H9 (cell line): ENCODE results near the gene MVP. TPM values are rescaled to one million over a fixed set of nuclear protein-coding genes. Genes with fewer than 3 reads are reported as not detected.

Source experiments
- DNase-seq: peaks from one replicate; pipeline ENCODE4 v3.0.0-alpha.2; 2017
- H2AFZ ChIP-seq: one replicate; pipeline ENCODE4 v1.6.1; 2013; ENCODE audit warnings: mild to moderate bottlenecking, low read length, control low read depth, moderate library complexity
- H2AK5ac ChIP-seq: 2 replicates; pipeline ENCODE4 v1.6.1; 2013; ENCODE audit warnings: low read length, control low read depth, mixed read lengths; ENCODE audit not compliant: insufficient read length
- H2BK120ac ChIP-seq: one replicate; pipeline ENCODE4 v1.6.1; 2013; ENCODE audit warnings: low read depth, mild to moderate bottlenecking, low read length, control low read depth, inconsistent platforms; ENCODE audit not compliant: poor library complexity, severe bottlenecking
- H2BK12ac ChIP-seq: 2 replicates; pipeline ENCODE4 v1.6.1; 2013; ENCODE audit warnings: low read length, control low read depth, mixed read lengths, low read depth; ENCODE audit not compliant: insufficient read length
- H2BK15ac ChIP-seq: 2 replicates; pipeline ENCODE4 v1.6.1; 2013; ENCODE audit warnings: low read depth, low read length, control low read depth
- H2BK20ac ChIP-seq: one replicate; pipeline ENCODE4 v1.6.1; 2013; ENCODE audit warnings: low read depth, mild to moderate bottlenecking, low read length, control low read depth, inconsistent platforms; ENCODE audit not compliant: poor library complexity, severe bottlenecking
- H2BK5ac ChIP-seq: 2 replicates; pipeline ENCODE4 v1.6.1; 2013; ENCODE audit warnings: low read length, control low read depth, mixed read lengths; ENCODE audit not compliant: insufficient read length
- H3K14ac ChIP-seq: 2 replicates; pipeline ENCODE4 v1.6.1; 2013; ENCODE audit warnings: low read length, control low read depth; ENCODE audit not compliant: insufficient read depth
- H3K18ac ChIP-seq: 2 replicates; pipeline ENCODE4 v1.6.1; 2013; ENCODE audit warnings: low read depth, mild to moderate bottlenecking, mixed read lengths, low read length, control low read depth; ENCODE audit not compliant: insufficient read length
- H3K23ac ChIP-seq: 2 replicates; pipeline ENCODE4 v1.6.1; 2013; ENCODE audit warnings: low read length, control low read depth, mixed read lengths, low read depth; ENCODE audit not compliant: insufficient read length
- H3K23me2 ChIP-seq: 2 replicates; pipeline ENCODE4 v1.6.1; 2013; ENCODE audit warnings: low read depth, mild to moderate bottlenecking, mixed read lengths, low read length, control low read depth; ENCODE audit not compliant: insufficient read length, poor library complexity, severe bottlenecking
- H3K27ac ChIP-seq: 2 replicates; pipeline ENCODE4 v1.5.1; 2013; ENCODE audit warnings: low read length, control low read depth, mixed read lengths, low read depth; ENCODE audit not compliant: insufficient read length
- H3K27me3 ChIP-seq: 2 replicates; pipeline ENCODE4 v1.6.1; 2013; ENCODE audit warnings: low read length, control low read depth, inconsistent platforms; ENCODE audit not compliant: insufficient read depth
- H3K4ac ChIP-seq: 2 replicates; pipeline ENCODE4 v1.6.1; 2013; ENCODE audit warnings: low read depth, mild to moderate bottlenecking, control low read depth, inconsistent platforms, low read length, moderate library complexity
- H3K4me1 ChIP-seq: 2 replicates; pipeline ENCODE4 v1.6.1; 2013; ENCODE audit warnings: low read length, control low read depth, inconsistent platforms; ENCODE audit not compliant: insufficient read depth
- H3K4me2 ChIP-seq: 2 replicates; pipeline ENCODE4 v1.6.1; 2013; ENCODE audit warnings: low read length, control low read depth, mixed read lengths; ENCODE audit not compliant: insufficient read length, insufficient read depth
- H3K56ac ChIP-seq: 2 replicates; pipeline ENCODE4 v1.6.1; 2013; ENCODE audit warnings: low read depth, mild to moderate bottlenecking, mixed read lengths, low read length, control low read depth; ENCODE audit not compliant: insufficient read length
- H3K79me1 ChIP-seq: 2 replicates; pipeline ENCODE4 v1.6.1; 2013; ENCODE audit warnings: low read depth, mild to moderate bottlenecking, moderate library complexity, low read length, control low read depth, inconsistent platforms; ENCODE audit not compliant: insufficient read depth, poor library complexity, severe bottlenecking
- H3K79me2 ChIP-seq: 2 replicates; pipeline ENCODE4 v1.6.1; 2013; ENCODE audit warnings: low read length, control low read depth, inconsistent platforms; ENCODE audit not compliant: insufficient read depth
- H3K9ac ChIP-seq: 2 replicates; pipeline ENCODE4 v1.6.1; 2013; ENCODE audit warnings: low read length, control low read depth, mixed read lengths; ENCODE audit not compliant: insufficient read length; ENCODE audit errors: extremely low read depth
- H3K9me3 ChIP-seq: one replicate; pipeline ENCODE4 v1.6.1; 2013; ENCODE audit warnings: low read depth, low read length, inconsistent platforms; ENCODE audit not compliant: control insufficient read depth
- H3T11ph ChIP-seq: one replicate; pipeline ENCODE4 v1.6.1; 2013; ENCODE audit warnings: mild to moderate bottlenecking, low read length, control low read depth, inconsistent platforms
- H4K20me1 ChIP-seq: one replicate; pipeline ENCODE4 v1.6.1; 2013; ENCODE audit not compliant: control insufficient read depth, insufficient read length, insufficient read depth
- H4K5ac ChIP-seq: 2 replicates; pipeline ENCODE4 v1.6.1; 2013; ENCODE audit warnings: low read depth, mild to moderate bottlenecking, mixed read lengths, low read length, control low read depth; ENCODE audit not compliant: insufficient read length
- H4K8ac ChIP-seq: replicated peaks from 2 replicates; pipeline ENCODE4 v1.6.1; 2013; ENCODE audit warnings: low read length, control low read depth, mixed read lengths, low read depth; ENCODE audit not compliant: insufficient read length
- H4K91ac ChIP-seq: 2 replicates; pipeline ENCODE4 v1.6.1; 2013; ENCODE audit warnings: low read depth, mild to moderate bottlenecking, moderate library complexity, mixed read lengths, low read length, control low read depth; ENCODE audit not compliant: insufficient read length
- H3K27ac Mint-ChIP-seq, 3 experiments: 2 replicates in 2 of 3; 3 replicates in 1 of 3; pipeline ENCODE4 v1.8.0; 2020 to 2021; ENCODE audit warnings: mixed read lengths in 3 of 3, mild to moderate bottlenecking in 1 of 3, moderate library complexity in 1 of 3
- H3K27me3 Mint-ChIP-seq: 2 replicates; pipeline ENCODE4 v1.8.0; 2021; ENCODE audit warnings: low read depth, mild to moderate bottlenecking, moderate library complexity, mixed read lengths
- H3K36me3 Mint-ChIP-seq, 3 experiments: 2 replicates in 2 of 3; 3 replicates in 1 of 3; pipeline ENCODE4 v1.8.0; 2020 to 2021; ENCODE audit warnings: low read depth in 3 of 3, mixed read lengths in 3 of 3; ENCODE audit not compliant: insufficient read depth in 1 of 3
- H3K4me1 Mint-ChIP-seq, 2 experiments: 2 replicates each; pipeline ENCODE4 v1.8.0; 2020; ENCODE audit warnings: mixed read lengths in 2 of 2
- H3K4me3 Mint-ChIP-seq, 2 experiments: 2 replicates in 1 of 2; 3 replicates in 1 of 2; pipeline ENCODE4 v1.8.0; 2020 to 2021; ENCODE audit warnings: mild to moderate bottlenecking in 2 of 2, mixed read lengths in 2 of 2, moderate library complexity in 1 of 2
- H3K9me3 Mint-ChIP-seq, 2 experiments: 2 replicates in 1 of 2; 3 replicates in 1 of 2; pipeline ENCODE4 v1.8.0; 2020; ENCODE audit warnings: mild to moderate bottlenecking in 2 of 2, mixed read lengths in 2 of 2, moderate library complexity in 1 of 2
- WGBS: extraction: QIAGEN DNeasy Blood & Tissue Kit; methylation state at CpG from one replicate; pipeline ENCODE4 v1.1.7; 2013; ENCODE audit warnings: missing lambda C conversion rate, low lambda C conversion rate, mixed read lengths; ENCODE audit not compliant: insufficient read length; ENCODE audit errors: extremely low coverage; 5-methylcytosine and 5-hydroxymethylcytosine counted together
- total RNA-seq: library from RNA; stranded (reverse); gene quantifications from 2 replicates; pipeline ENCODE4 v1.2.1, GENCODE V29; 2021
- TF ChIP-seq, protein P1 (sequence below): fragments of 200-600 bp; sonication (generic); conservative IDR thresholded peaks from 3 replicates; pipeline ENCODE4 v1.8.0; 2021; ENCODE audit warnings: antibody characterized with exemption, mild to moderate bottlenecking

The MVP gene
- total RNA-seq, 1 experiment from 2014 or later: 3.1 TPM

- H3K27me3 Mint-ChIP-seq: no peaks in the 10 kb centered on the region
- H4K5ac ChIP-seq: no peak overlapping the region
- no peak overlapping the region for H3K27ac ChIP-seq
- no peak overlapping the region for H2BK15ac ChIP-seq
- H3K36me3 Mint-ChIP-seq: no peaks in the 10 kb centered on the region
- H2BK20ac ChIP-seq: no peak overlapping the region
- no peaks in the 10 kb centered on the region for H4K20me1 ChIP-seq
- TF ChIP-seq, protein P1, sequence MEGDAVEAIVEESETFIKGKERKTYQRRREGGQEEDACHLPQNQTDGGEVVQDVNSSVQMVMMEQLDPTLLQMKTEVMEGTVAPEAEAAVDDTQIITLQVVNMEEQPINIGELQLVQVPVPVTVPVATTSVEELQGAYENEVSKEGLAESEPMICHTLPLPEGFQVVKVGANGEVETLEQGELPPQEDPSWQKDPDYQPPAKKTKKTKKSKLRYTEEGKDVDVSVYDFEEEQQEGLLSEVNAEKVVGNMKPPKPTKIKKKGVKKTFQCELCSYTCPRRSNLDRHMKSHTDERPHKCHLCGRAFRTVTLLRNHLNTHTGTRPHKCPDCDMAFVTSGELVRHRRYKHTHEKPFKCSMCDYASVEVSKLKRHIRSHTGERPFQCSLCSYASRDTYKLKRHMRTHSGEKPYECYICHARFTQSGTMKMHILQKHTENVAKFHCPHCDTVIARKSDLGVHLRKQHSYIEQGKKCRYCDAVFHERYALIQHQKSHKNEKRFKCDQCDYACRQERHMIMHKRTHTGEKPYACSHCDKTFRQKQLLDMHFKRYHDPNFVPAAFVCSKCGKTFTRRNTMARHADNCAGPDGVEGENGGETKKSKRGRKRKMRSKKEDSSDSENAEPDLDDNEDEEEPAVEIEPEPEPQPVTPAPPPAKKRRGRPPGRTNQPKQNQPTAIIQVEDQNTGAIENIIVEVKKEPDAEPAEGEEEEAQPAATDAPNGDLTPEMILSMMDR: no peak
- H3K4ac ChIP-seq: no peak overlapping the region
- H2AK5ac ChIP-seq: no peak overlapping the region
- no peak overlapping the region for H3T11ph ChIP-seq
- no peak for DNase-seq
- no peak overlapping the region for H3K18ac ChIP-seq
- no peaks in the 10 kb centered on the region for H3K9me3 Mint-ChIP-seq
- H3K23me2 ChIP-seq: no peaks in the 10 kb centered on the region
- H2BK12ac ChIP-seq: no peak overlapping the region
- no peaks in the 10 kb centered on the region for H3K79me2 ChIP-seq
- no peaks in the 10 kb centered on the region for H3K79me1 ChIP-seq
- no peak overlapping the region for H4K91ac ChIP-seq
- WGBS: no CpG with 5 or more reads among the region's 10 CpGs
- no peak overlapping the region for H3K56ac ChIP-seq
- peak overlapping the region in 1 of 2 experiments; percentile 54; a peak in 1 of 5 replicates for H3K4me3 Mint-ChIP-seq
- no peak overlapping the region for H2AFZ ChIP-seq
- H3K14ac ChIP-seq: no peak overlapping the region
- no peaks in the 10 kb centered on the region for H3K4me1 Mint-ChIP-seq
- H3K9me3 ChIP-seq: no peaks in the 10 kb centered on the region
- no peaks in the 10 kb centered on the region for H3K27me3 ChIP-seq
- H3K27ac Mint-ChIP-seq: no peak overlapping the region; a peak in 1 of 7 replicates
- no peak overlapping the region for H2BK120ac ChIP-seq
- no peak overlapping the region for H4K8ac ChIP-seq
- H2BK5ac ChIP-seq: no peak overlapping the region
- no peak overlapping the region for H3K9ac ChIP-seq
- H3K4me2 ChIP-seq: no peak overlapping the region
- no peaks in the 10 kb centered on the region for H3K4me1 ChIP-seq
- H3K23ac ChIP-seq: no peak overlapping the region
Observed at GRCh38 chr16:29840240-29840639, 20.0 kb downstream of the MVP start.
